ENCODE data around the gene OVOL3. TPM values are rescaled to one million over a fixed set of nuclear protein-coding genes. Genes with fewer than 3 reads are reported as not detected.

OVOL3 gene
- total RNA-seq, 2 donors from 2014 or later = not detected

- Histone ChIP-seq H3K27me3 (no peaks in the 10 kb centered on the region), H3K4me3 (no peak overlapping the region), H3K9me3 (no peaks in the 10 kb centered on the region), H3K36me3 (replicated peaks in 1 of 2; ENCODE audit: insufficient read depth in 1 of 2, low read depth in 2 of 2) (no peaks in the 10 kb centered on the region), H3K4me1 (no peaks in the 10 kb centered on the region), H3K27ac (no peak overlapping the region)
- 75 to 85% methylated on average over 8 to 19 of the region's 19 CpGs for WGBS, 2 donors
- intact Hi-C loops (cut with DNase I) = no loop called here
- DNase-seq (no peak), ATAC-seq (no peak)
- TF ChIP-seq POLR2A (IDR thresholded peaks at IDR 0.05) = no peak
- TF ChIP-seq, protein P1, sequence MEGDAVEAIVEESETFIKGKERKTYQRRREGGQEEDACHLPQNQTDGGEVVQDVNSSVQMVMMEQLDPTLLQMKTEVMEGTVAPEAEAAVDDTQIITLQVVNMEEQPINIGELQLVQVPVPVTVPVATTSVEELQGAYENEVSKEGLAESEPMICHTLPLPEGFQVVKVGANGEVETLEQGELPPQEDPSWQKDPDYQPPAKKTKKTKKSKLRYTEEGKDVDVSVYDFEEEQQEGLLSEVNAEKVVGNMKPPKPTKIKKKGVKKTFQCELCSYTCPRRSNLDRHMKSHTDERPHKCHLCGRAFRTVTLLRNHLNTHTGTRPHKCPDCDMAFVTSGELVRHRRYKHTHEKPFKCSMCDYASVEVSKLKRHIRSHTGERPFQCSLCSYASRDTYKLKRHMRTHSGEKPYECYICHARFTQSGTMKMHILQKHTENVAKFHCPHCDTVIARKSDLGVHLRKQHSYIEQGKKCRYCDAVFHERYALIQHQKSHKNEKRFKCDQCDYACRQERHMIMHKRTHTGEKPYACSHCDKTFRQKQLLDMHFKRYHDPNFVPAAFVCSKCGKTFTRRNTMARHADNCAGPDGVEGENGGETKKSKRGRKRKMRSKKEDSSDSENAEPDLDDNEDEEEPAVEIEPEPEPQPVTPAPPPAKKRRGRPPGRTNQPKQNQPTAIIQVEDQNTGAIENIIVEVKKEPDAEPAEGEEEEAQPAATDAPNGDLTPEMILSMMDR (IDR thresholded peaks at IDR 0.05) = no peak
These were observed 11.7 kb upstream of the OVOL3 start for GRCh38 chr19:36099166-36099785.

GRCh38 chr19:36100476-36100875 is 10.5 kb upstream of the OVOL3 start:
- WGBS, 2 donors = 76 to 77% methylated on average over 3 to 5 of the region's 5 CpGs
- Histone ChIP-seq H3K4me3 (no peak overlapping the region), H3K27me3 (no peaks in the 10 kb centered on the region), H3K4me1 (no peaks in the 10 kb centered on the region), H3K36me3 (replicated peaks in 1 of 2; ENCODE audit: insufficient read depth in 1 of 2, low read depth in 2 of 2) (no peaks in the 10 kb centered on the region), H3K27ac (no peak overlapping the region), H3K9me3 (no peaks in the 10 kb centered on the region)
- ATAC-seq (no peak), DNase-seq (no peak)
- intact Hi-C loops (cut with DNase I) = no loop called here
- TF ChIP-seq, protein P1 (IDR thresholded peaks at IDR 0.05) = no peak
- no peak for TF ChIP-seq POLR2A (IDR thresholded peaks at IDR 0.05)

DNA sequence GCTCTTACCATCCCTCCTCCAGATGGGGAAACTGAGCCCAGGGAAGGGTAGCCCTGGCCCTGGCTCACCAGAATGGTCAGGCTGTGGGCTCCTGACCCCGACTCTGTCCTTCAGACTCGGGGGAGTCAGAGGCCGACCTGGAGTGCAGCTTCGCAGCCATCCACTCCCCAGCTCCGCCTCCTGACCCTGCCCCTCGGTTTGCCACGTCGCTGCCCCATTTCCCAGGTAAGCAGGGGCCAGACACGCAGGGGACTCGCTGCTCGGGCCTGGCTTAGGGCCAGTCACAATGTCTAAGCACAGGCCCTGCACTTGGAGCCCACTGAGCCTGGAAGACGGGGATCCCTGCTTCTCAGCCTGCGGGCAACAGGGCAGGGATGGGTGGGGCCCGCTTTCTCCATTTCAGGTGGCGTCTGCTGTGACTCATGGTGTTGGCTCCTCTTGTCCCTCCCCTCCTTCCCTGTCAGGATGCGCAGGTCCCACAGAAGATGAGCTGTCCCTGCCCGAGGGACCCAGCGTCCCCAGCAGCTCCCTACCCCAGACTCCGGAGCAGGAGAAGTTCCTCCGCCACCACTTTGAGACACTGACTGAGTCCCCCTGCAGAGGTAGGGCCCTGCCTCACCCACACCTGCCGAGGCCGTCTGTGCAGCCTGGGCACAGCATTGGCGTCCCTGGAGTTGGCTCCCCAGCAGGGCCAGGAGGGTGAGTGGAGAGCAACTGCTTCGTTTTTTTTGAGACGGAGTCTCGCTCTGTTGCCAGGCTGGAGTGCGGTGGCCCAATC is 9.2 kb upstream of the OVOL3 start:
- H3K27ac ChIP-seq = no peak overlapping the region
- no peaks in the 10 kb centered on the region for H3K4me1 ChIP-seq
- no peak for DNase-seq
- H3K4me3 ChIP-seq = no peak overlapping the region
- no peaks in the 10 kb centered on the region for H3K9me3 ChIP-seq
- no peaks in the 10 kb centered on the region for H3K36me3 ChIP-seq (replicated peaks in 1 of 2; ENCODE audit: insufficient read depth in 1 of 2, low read depth in 2 of 2)
- 85 to 87% methylated on average over 18 to 27 of the region's 27 CpGs for WGBS, 2 donors
- no peaks in the 10 kb centered on the region for H3K27me3 ChIP-seq
- TF ChIP-seq, protein P1 (IDR thresholded peaks at IDR 0.05) = no peak
- TF ChIP-seq POLR2A (IDR thresholded peaks at IDR 0.05) = no peak
- intact Hi-C loops (cut with DNase I) = no loop called here
- ATAC-seq = no peak

- no peak for ATAC-seq
- no peaks in the 10 kb centered on the region for H3K27me3 ChIP-seq
- no peak for TF ChIP-seq POLR2A (IDR thresholded peaks at IDR 0.05)
- TF ChIP-seq, protein P1 (IDR thresholded peaks at IDR 0.05) = no peak
- intact Hi-C loops (cut with DNase I) = no loop called here
- no peak for DNase-seq
- H3K9me3 ChIP-seq = no peaks in the 10 kb centered on the region
- no peaks in the 10 kb centered on the region for H3K4me1 ChIP-seq
- 88 to 89% methylated on average over 5 to 23 of the region's 24 CpGs for WGBS, 2 donors
- H3K27ac ChIP-seq = no peak overlapping the region
- H3K36me3 ChIP-seq (replicated peaks in 1 of 2; ENCODE audit: insufficient read depth in 1 of 2, low read depth in 2 of 2) = no peaks in the 10 kb centered on the region
- no peak overlapping the region for H3K4me3 ChIP-seq
These were observed 7.8 kb upstream of the OVOL3 start for GRCh38 chr19:36103040-36103626.
